ENCODE data around the gene GORASP1. TPM values are rescaled to one million over a fixed set of nuclear protein-coding genes. Genes with fewer than 3 reads are reported as not detected.
A peak's percentile ranks its signal among the peaks of the same experiment; 100 is the strongest.

The GORASP1 gene
- total and polyA plus RNA-seq, 2 of the 13 experiments (the other 11 are each of a cell fraction or from before 2014, with no cell fraction given): 36.4 to 39.8 TPM

DNA sequence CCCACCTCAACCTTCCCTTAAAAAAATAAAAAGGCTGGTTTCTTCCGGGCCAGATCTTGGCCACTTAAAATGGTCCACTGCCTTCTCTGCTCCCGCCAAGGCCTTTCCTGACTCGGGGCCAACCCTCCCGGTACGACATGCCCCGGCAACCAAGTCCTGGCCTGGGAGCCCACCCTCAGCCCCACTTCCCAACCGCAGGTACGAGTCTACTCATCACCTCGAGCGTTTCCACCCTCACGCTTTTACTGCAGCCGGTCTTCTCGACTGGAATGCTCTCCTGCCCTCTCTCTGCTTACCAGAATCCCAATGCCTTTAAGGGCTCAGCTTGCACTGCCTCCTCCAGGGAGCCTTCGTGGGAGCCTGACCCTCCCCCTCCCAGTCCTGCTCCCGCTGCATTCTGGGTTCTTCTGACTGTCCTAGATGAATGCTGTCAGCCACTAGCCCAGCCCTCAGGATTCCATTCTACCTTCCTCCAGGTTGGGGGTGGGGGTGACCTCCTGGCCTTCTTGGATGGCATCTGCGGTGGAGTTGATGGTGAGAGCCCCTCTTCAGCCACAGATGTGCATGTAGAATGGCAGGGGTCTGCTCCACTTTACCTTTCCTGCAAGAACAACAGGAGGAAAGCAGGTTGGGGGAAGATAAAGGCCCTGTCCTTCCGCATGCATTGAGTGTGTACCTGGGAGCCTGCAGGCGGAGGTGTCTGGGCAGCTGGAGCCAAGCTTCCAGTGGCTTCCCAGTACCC lies 47.0 kb upstream of the GORASP1 start (continued):
- TF ChIP-seq, protein P1, sequence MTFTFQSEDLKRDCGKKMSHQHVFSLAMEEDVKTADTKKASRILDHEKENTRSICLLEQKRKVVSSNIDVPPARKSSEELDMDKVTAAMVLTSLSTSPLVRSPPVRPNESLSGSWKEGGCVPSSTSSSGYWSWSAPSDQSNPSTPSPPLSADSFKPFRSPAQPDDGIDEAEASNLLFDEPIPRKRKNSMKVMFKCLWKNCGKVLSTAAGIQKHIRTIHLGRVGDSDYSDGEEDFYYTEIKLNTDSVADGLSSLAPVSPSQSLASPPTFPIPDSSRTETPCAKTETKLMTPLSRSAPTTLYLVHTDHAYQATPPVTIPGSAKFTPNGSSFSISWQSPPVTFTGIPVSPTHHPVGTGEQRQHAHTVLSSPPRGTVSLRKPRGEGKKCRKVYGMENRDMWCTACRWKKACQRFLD (CRISPR knock-in tag; IDR thresholded peaks at IDR 0.05; ENCODE audit: borderline replicate concordance): no peak
- TF ChIP-seq CCAR2 (optimal IDR thresholded peaks at IDR 0.05; ENCODE audit: low read depth, low read length) (no peak), ATF7 (IDR thresholded peaks at IDR 0.05) (no peak), ATF7 (CRISPR knock-in tag; IDR thresholded peaks at IDR 0.05) (no peak), RORA (CRISPR knock-in tag; IDR thresholded peaks at IDR 0.05) (no peak), ZFX (CRISPR knock-in tag; IDR thresholded peaks at IDR 0.05; ENCODE audit: low read depth) (peak; percentile 82), MYNN (CRISPR knock-in tag; IDR thresholded peaks at IDR 0.05; ENCODE audit: low read depth) (no peak), ZFP90 (CRISPR knock-in tag; IDR thresholded peaks at IDR 0.05; ENCODE audit: borderline replicate concordance) (0 out of 2 replicates have a peak, but pooled peaks have one; percentile 71), ZNF615 (CRISPR knock-in tag; IDR thresholded peaks at IDR 0.05; ENCODE audit: borderline replicate concordance) (no peak), MBNL3 (CRISPR knock-in tag; conservative IDR thresholded peaks at IDR 0.05) (no peak), HIVEP1 (CRISPR knock-in tag; IDR thresholded peaks at IDR 0.05) (peak; percentile 46; the same call in 1 of the 2 replicates), NCOR1 (IDR thresholded peaks at IDR 0.05; ENCODE audit: borderline replicate concordance, low read length) (no peak), HNRNPUL1 (IDR thresholded peaks at IDR 0.05; ENCODE audit: low read depth, low read length) (no peak), ZNF558 (CRISPR knock-in tag; IDR thresholded peaks at IDR 0.05; ENCODE audit: borderline replicate concordance) (no peak), ZNF644 (CRISPR knock-in tag; IDR thresholded peaks at IDR 0.05; ENCODE audit: low read depth) (no peak), CHD4 (IDR thresholded peaks at IDR 0.05; ENCODE audit: borderline replicate concordance, low read length) (no peak), ZNF317 (CRISPR knock-in tag; IDR thresholded peaks at IDR 0.05) (peak; percentile 46; the same call in 1 of the 2 replicates), ZNF501 (CRISPR knock-in tag; IDR thresholded peaks at IDR 0.05) (peak; percentile 81), TCF12 (IDR thresholded peaks at IDR 0.05) (no peak), TCF12 (CRISPR knock-in tag; IDR thresholded peaks at IDR 0.05) (no peak)
- TF ChIP-seq, protein P2, sequence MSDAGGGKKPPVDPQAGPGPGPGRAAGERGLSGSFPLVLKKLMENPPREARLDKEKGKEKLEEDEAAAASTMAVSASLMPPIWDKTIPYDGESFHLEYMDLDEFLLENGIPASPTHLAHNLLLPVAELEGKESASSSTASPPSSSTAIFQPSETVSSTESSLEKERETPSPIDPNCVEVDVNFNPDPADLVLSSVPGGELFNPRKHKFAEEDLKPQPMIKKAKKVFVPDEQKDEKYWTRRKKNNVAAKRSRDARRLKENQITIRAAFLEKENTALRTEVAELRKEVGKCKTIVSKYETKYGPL (CRISPR knock-in tag; IDR thresholded peaks at IDR 0.05): no peak
- TF ChIP-seq, protein P3, sequence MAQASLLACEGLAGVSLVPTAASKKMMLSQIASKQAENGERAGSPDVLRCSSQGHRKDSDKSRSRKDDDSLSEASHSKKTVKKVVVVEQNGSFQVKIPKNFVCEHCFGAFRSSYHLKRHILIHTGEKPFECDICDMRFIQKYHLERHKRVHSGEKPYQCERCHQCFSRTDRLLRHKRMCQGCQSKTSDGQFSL (CRISPR knock-in tag; IDR thresholded peaks at IDR 0.05): peak; percentile 47; the same call in 1 of the 2 replicates
- TF ChIP-seq, protein P4, sequence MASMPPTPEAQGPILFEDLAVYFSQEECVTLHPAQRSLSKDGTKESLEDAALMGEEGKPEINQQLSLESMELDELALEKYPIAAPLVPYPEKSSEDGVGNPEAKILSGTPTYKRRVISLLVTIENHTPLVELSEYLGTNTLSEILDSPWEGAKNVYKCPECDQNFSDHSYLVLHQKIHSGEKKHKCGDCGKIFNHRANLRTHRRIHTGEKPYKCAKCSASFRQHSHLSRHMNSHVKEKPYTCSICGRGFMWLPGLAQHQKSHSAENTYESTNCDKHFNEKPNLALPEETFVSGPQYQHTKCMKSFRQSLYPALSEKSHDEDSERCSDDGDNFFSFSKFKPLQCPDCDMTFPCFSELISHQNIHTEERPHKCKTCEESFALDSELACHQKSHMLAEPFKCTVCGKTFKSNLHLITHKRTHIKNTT (CRISPR knock-in tag; IDR thresholded peaks at IDR 0.05): no peak
- TF ChIP-seq, protein P5, sequence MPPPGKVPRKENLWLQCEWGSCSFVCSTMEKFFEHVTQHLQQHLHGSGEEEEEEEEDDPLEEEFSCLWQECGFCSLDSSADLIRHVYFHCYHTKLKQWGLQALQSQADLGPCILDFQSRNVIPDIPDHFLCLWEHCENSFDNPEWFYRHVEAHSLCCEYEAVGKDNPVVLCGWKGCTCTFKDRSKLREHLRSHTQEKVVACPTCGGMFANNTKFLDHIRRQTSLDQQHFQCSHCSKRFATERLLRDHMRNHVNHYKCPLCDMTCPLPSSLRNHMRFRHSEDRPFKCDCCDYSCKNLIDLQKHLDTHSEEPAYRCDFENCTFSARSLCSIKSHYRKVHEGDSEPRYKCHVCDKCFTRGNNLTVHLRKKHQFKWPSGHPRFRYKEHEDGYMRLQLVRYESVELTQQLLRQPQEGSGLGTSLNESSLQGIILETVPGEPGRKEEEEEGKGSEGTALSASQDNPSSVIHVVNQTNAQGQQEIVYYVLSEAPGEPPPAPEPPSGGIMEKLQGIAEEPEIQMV (CRISPR knock-in tag; IDR thresholded peaks at IDR 0.05; ENCODE audit: low read depth): no peak
- TF ChIP-seq, protein P6, sequence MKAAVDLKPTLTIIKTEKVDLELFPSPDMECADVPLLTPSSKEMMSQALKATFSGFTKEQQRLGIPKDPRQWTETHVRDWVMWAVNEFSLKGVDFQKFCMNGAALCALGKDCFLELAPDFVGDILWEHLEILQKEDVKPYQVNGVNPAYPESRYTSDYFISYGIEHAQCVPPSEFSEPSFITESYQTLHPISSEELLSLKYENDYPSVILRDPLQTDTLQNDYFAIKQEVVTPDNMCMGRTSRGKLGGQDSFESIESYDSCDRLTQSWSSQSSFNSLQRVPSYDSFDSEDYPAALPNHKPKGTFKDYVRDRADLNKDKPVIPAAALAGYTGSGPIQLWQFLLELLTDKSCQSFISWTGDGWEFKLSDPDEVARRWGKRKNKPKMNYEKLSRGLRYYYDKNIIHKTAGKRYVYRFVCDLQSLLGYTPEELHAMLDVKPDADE (CRISPR knock-in tag; IDR thresholded peaks at IDR 0.05): no peak
